Effector memory CD8-positive, alpha-beta T cell (primary cell): ENCODE data around the gene ACOT7.

Experiments
- ATAC-seq: fragments of 150-1000 bp; cut with Tn5 transposase; replicated peaks from 2 replicates; pipeline ENCODE4 v1.10.0; 2021; ENCODE audit warnings: mild to moderate bottlenecking, moderate library complexity
- DNase-seq, 3 experiments: peaks; one replicate each; pipeline ENCODE4 v3.0.0; 2021
- H3K27ac Mint-ChIP-seq, 2 donors: one replicate each; pipeline ENCODE4 v1.8.0; 2022; ENCODE audit warnings: mild to moderate bottlenecking in 2 of 2, mixed read lengths in 2 of 2, moderate library complexity in 2 of 2
- H3K27me3 Mint-ChIP-seq, 2 donors: one replicate each; pipeline ENCODE4 v1.8.0; 2022; ENCODE audit warnings: mixed read lengths in 2 of 2
- H3K36me3 Mint-ChIP-seq: one replicate; pipeline ENCODE4 v1.8.0; 2022; ENCODE audit warnings: mild to moderate bottlenecking, moderate library complexity, mixed read lengths; ENCODE audit not compliant: insufficient read depth
- H3K4me1 Mint-ChIP-seq, 2 donors: one replicate each; pipeline ENCODE4 v1.8.0; 2022; ENCODE audit warnings: low read depth in 2 of 2, mixed read lengths in 2 of 2
- H3K4me3 Mint-ChIP-seq, 2 donors: one replicate each; pipeline ENCODE4 v1.8.0; 2022; ENCODE audit warnings: mild to moderate bottlenecking in 2 of 2, mixed read lengths in 2 of 2, moderate library complexity in 2 of 2
- H3K9me3 Mint-ChIP-seq, 2 donors: one replicate each; pipeline ENCODE4 v1.8.0; 2022; ENCODE audit warnings: mixed read lengths in 2 of 2

Gene ACOT7

DNA sequence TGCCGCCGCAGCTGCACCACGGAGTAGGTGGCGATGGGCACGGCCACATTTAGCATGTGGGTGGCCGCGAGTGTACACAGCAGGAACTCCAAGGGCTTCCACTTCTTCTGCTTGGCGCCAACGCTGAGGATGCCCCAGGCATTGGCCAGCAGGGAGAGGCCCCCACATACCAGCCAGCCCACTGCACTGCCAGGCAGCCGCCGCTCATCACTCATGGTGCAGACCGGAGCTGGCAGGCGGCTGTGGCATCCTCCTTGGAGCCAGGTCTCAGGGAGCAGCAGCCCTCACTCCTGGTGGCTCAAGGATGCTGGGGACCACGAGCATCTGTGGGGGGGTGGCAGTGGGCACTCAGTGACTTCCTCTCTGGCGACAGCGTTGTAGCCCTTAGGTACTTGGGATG, 138.9 kb downstream of the ACOT7 start:
- peaks cover 16 to 35% of the 10 kb centered on the region in 2 donors for H3K27me3 Mint-ChIP-seq
- no peaks in the 10 kb centered on the region for H3K9me3 Mint-ChIP-seq
- ATAC-seq (no peak), DNase-seq (no peak)
- peaks cover 0 to under 1% of the 10 kb centered on the region in 2 donors for H3K4me1 Mint-ChIP-seq
- no peak overlapping the region for H3K27ac Mint-ChIP-seq
- no peak overlapping the region for H3K4me3 Mint-ChIP-seq
- peaks cover 9% of the 10 kb centered on the region for H3K36me3 Mint-ChIP-seq

GRCh38 chr1:6253380-6253779, 140.2 kb downstream of the ACOT7 start:
- ATAC-seq (no peak), DNase-seq (no peak)
- Mint-ChIP-seq H3K4me1 (no peaks in the 10 kb centered on the region), H3K9me3 (no peaks in the 10 kb centered on the region), H3K4me3 (no peak overlapping the region), H3K27ac (no peak overlapping the region), H3K36me3 (peaks cover 3% of the 10 kb centered on the region), H3K27me3 (peaks cover 18 to 42% of the 10 kb centered on the region in 2 donors)

DNA sequence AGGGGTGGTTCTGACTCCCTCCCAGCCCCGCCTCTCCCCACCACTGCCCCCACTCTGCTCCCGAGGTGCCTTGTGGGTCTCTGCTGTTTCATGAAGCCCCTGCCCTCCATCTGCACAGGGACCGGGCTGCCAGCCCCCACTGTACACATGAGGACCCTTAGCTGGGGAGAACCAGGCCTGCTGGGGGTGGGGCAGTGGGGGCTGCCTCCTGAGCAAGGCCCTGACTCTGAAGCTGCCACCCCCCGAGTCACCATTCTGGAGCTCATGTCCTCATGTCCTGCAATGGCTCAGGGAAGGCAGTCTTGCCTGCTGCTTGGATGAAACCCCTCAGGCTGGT, 141.2 kb downstream of the ACOT7 start:
- DNase-seq = no peak
- Mint-ChIP-seq H3K4me3 (no peak overlapping the region), H3K36me3 (peaks cover 3% of the 10 kb centered on the region), H3K27ac (no peak overlapping the region), H3K4me1 (no peaks in the 10 kb centered on the region), H3K27me3 (peaks cover 25 to 49% of the 10 kb centered on the region in 2 donors), H3K9me3 (no peaks in the 10 kb centered on the region)
- no peak for ATAC-seq

- H3K4me3 Mint-ChIP-seq = no peak overlapping the region
- peaks cover 3% of the 10 kb centered on the region in 2 donors for H3K4me1 Mint-ChIP-seq
- ATAC-seq (no peak), DNase-seq (no peak)
- peaks cover 30 to 50% of the 10 kb centered on the region in 2 donors for H3K27me3 Mint-ChIP-seq
- no peaks in the 10 kb centered on the region for H3K9me3 Mint-ChIP-seq
- H3K27ac Mint-ChIP-seq = no peak overlapping the region
- peaks cover 3% of the 10 kb centered on the region for H3K36me3 Mint-ChIP-seq
These were observed 141.7 kb downstream of the ACOT7 start for GRCh38 chr1:6251681-6252373.

DNA sequence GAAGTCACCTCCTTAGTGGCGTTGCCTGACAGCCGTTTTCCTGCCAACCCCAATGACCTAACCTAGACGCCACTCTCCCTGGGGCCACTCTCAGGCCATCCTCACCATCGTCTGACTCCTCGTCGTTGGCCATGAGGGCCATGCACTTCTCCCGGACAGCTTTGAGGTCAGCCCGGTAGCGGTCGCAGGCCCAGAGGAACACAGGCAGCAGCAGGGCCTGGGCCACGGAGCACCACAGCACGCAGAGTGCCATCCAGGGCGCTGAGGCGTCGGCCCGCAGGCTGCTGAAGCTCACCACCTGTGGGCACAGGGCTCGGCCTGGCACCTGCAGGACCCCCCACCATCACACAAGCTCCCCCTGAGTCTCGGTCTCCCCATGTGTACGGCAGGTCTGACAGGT, 142.3 kb downstream of the ACOT7 start:
- H3K27ac Mint-ChIP-seq = no peak overlapping the region

GRCh38 chr1:6249739-6250689, 143.6 kb downstream of the ACOT7 start:
- no peak overlapping the region for H3K4me3 Mint-ChIP-seq
- DNase-seq (no peak), ATAC-seq (no peak)
- H3K9me3 Mint-ChIP-seq = no peaks in the 10 kb centered on the region
- peaks cover 10% of the 10 kb centered on the region for H3K36me3 Mint-ChIP-seq
- peaks cover 36 to 58% of the 10 kb centered on the region in 2 donors for H3K27me3 Mint-ChIP-seq
- no peak overlapping the region for H3K27ac Mint-ChIP-seq
- H3K4me1 Mint-ChIP-seq = peaks cover 7 to 11% of the 10 kb centered on the region in 2 donors

More for the DNA sequence above, 142.3 kb downstream of the ACOT7 start:
- H3K4me3 Mint-ChIP-seq = no peak overlapping the region
- peaks cover 7 to 8% of the 10 kb centered on the region in 2 donors for H3K4me1 Mint-ChIP-seq
- peaks cover 8% of the 10 kb centered on the region for H3K36me3 Mint-ChIP-seq
- ATAC-seq = no peak
- H3K9me3 Mint-ChIP-seq = no peaks in the 10 kb centered on the region
- no peak for DNase-seq
- H3K27me3 Mint-ChIP-seq = peaks cover 36 to 56% of the 10 kb centered on the region in 2 donors

- ATAC-seq = no peak
- H3K9me3 Mint-ChIP-seq = no peaks in the 10 kb centered on the region
- peaks cover 10% of the 10 kb centered on the region for H3K36me3 Mint-ChIP-seq
- H3K4me1 Mint-ChIP-seq = peaks cover 7 to 11% of the 10 kb centered on the region in 2 donors
- DNase-seq = no peak
- peak overlapping the region in 1 of 2 donors; percentile 34 for H3K4me3 Mint-ChIP-seq
- H3K27ac Mint-ChIP-seq = no peak overlapping the region
- H3K27me3 Mint-ChIP-seq = peaks cover 36 to 66% of the 10 kb centered on the region in 2 donors
These were observed 144.4 kb downstream of the ACOT7 start for GRCh38 chr1:6248932-6249738.

GRCh38 chr1:6248161-6248776, 145.3 kb downstream of the ACOT7 start:
- Mint-ChIP-seq H3K4me1 (peaks cover 7 to 11% of the 10 kb centered on the region in 2 donors), H3K36me3 (peaks cover 14% of the 10 kb centered on the region), H3K27ac (no peak overlapping the region), H3K4me3 (peak overlapping the region in 1 of 2 donors; percentile 34), H3K27me3 (peaks cover 45 to 75% of the 10 kb centered on the region in 2 donors), H3K9me3 (no peaks in the 10 kb centered on the region)
- ATAC-seq = no peak
- no peak for DNase-seq

DNA sequence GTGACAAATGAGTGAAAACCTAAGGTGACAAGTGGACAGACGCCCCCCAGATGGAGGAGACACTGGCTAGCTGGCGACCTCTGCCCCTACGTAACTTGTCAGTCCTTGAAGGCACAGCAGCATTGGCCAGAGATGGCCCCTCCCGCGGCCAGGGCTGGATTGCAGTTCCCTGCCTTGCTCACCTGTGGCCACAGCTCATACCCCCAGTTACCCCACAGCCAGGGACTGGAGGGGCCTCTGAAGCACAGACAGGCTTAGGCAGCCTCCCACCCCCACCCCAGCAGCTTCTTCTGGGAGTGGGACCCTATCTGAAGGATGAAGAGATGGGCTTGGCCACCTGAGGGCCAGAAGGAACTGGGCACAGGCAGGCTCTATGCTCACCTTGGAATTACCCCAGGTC, 145.9 kb downstream of the ACOT7 start:
- Mint-ChIP-seq H3K9me3 (no peaks in the 10 kb centered on the region), H3K36me3 (peaks cover 17% of the 10 kb centered on the region), H3K27ac (no peak overlapping the region), H3K4me1 (peaks cover 7 to 11% of the 10 kb centered on the region in 2 donors), H3K27me3 (peaks cover 47 to 79% of the 10 kb centered on the region in 2 donors), H3K4me3 (no peak overlapping the region)
- DNase-seq (no peak), ATAC-seq (no peak)

GRCh38 chr1:6246497-6247467, 146.8 kb downstream of the ACOT7 start:
- no peaks in the 10 kb centered on the region for H3K9me3 Mint-ChIP-seq
- ATAC-seq = peak; percentile 71

DNA sequence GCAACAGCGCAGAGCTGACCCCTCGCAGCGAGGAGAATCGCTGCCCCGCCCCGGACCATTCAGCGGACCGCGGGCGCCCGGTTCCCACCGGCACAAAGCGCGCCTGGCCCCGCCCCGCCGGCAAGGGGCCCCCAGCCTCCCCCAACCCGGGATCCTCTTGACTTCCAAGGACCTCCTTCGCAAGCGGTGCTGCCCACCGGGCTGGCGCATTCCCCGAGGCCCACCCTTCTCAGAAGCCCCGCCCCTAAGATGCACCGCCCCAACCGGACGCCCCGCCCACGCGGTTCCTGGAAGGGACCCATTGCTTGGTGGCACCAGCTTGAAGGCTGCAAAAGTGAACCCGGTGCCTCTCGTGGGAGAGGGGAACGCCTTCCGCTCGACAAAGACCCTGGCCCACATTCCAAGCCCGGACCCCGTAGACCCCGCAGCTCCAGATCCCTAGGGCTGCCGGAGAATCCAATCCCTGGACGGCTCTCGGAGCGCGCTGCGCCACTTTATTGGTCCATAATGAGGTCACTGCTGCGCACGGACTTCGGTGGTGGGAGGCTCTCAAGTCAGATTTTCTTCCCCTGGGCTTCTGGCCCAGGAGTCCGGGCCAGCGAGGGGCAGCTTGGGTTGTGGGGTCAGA, 147.6 kb downstream of the ACOT7 start:
- Mint-ChIP-seq H3K27ac (no peak overlapping the region), H3K4me3 (peak overlapping the region; percentile 73 to 76)
- DNase-seq = peak in 2 of 3 experiments; percentile 27 to 33

More at GRCh38 chr1:6246497-6247467, 146.8 kb downstream of the ACOT7 start:
- peak; percentile 73 to 77 (median 76) for DNase-seq
- Mint-ChIP-seq H3K4me1 (peaks cover 7 to 11% of the 10 kb centered on the region in 2 donors), H3K27ac (no peak overlapping the region), H3K4me3 (peak overlapping the region; percentile 73 to 76), H3K36me3 (peaks cover 14% of the 10 kb centered on the region), H3K27me3 (peaks cover 48 to 73% of the 10 kb centered on the region in 2 donors)

More for the DNA sequence above, 147.6 kb downstream of the ACOT7 start:
- peaks cover 14% of the 10 kb centered on the region for H3K36me3 Mint-ChIP-seq
- H3K9me3 Mint-ChIP-seq = no peaks in the 10 kb centered on the region
- H3K27me3 Mint-ChIP-seq = peaks cover 51 to 73% of the 10 kb centered on the region in 2 donors
- H3K4me1 Mint-ChIP-seq = peaks cover 7 to 17% of the 10 kb centered on the region in 2 donors
- no peak for ATAC-seq
